ENCODE results near the gene PRKCH.

The PRKCH gene

DNA sequence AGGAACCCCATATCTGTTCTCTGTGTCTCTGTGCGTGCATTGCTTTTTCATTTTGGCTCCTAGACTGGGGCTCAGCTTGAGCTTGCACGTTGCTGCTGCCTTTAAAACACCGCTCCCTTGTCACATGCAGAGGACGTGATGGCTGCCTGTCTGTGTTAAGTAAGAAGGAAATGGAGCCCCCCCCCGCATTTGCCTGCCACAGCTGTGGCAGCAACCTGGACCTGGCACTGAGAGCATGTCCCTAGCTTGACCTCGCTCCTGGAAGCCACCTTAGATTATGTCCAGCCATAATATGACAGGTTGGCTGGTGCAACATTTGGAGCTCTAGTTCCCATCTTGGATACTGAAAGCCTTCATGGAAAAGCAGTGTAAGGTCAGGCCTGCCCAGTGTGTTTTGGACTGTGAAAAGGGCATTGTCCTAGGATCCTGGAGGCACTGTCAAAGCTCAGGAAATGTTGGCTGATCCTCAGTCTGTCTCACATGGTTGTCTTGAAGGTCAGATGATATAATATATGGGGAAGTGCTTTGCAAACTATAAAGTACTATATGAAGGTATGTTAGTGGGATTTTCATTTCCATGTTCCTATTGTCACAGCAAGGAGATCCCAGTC lies 73.8 kb downstream of the PRKCH start:
- no peak overlapping the region for H3K4me3 ChIP-seq (ENCODE audit: low read depth, low read length)
- TF ChIP-seq CTCF (IDR thresholded peaks at IDR 0.05; ENCODE audit: borderline replicate concordance, insufficient read depth, low read depth, low read length): no peak

DNA sequence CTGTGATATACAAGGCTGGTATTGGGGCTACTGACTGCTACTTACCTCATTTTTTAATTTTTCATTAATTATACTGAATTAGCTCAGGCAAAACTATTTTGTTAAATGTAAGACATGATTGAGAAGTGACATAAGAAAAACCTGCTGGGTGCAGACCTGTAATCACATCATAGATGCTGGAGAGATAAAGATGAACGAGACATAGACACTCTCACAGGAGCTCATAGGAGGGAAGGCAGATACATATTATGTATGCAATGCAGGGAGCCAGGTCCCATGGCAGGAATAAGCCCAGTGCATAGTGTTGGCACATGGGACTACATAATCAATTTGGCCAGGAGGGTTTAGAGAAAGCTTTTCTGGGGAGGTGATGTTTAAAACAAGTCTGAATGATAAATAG lies 74.9 kb downstream of the PRKCH start:
- no peak for TF ChIP-seq CTCF (IDR thresholded peaks at IDR 0.05; ENCODE audit: borderline replicate concordance, insufficient read depth, low read depth, low read length)
- H3K4me3 ChIP-seq (ENCODE audit: low read depth, low read length): no peak overlapping the region

DNA sequence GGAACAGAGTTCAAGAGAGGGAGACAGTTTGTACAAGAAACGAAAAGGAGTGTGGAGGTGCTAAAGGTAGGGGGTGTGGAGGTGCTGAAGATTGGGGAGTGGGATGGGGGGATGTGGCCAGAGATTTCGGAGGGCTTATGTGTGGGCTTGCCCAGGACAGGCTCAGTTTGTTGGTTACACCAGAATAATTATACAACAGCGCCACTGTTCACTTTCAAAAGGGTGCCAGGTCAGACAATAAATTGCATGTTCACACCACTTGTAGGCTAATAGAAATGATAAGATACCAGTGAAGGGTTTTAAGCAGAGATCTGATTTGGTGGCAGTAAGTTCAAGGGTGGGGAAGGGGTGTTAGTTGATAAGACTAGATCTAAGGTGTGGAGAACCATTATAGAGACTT lies 75.3 kb downstream of the PRKCH start:
- TF ChIP-seq CTCF (IDR thresholded peaks at IDR 0.05; ENCODE audit: borderline replicate concordance, insufficient read depth, low read depth, low read length): no peak
- no peak overlapping the region for H3K4me3 ChIP-seq (ENCODE audit: low read depth, low read length)

GRCh38 chr14:61397615-61398014 lies 76.2 kb downstream of the PRKCH start:
- no peak for TF ChIP-seq CTCF (IDR thresholded peaks at IDR 0.05; ENCODE audit: borderline replicate concordance, insufficient read depth, low read depth, low read length)

GRCh38 chr14:61398221-61398620 lies 76.8 kb downstream of the PRKCH start:
- no peak for TF ChIP-seq CTCF (IDR thresholded peaks at IDR 0.05; ENCODE audit: borderline replicate concordance, insufficient read depth, low read depth, low read length)

More at GRCh38 chr14:61397615-61398014, 76.2 kb downstream of the PRKCH start:
- H3K4me3 ChIP-seq (ENCODE audit: low read depth, low read length): no peak overlapping the region

GRCh38 chr14:61399365-61399764 lies 78.0 kb downstream of the PRKCH start:
- no peak overlapping the region for H3K4me3 ChIP-seq (ENCODE audit: low read depth, low read length)
- no peak for TF ChIP-seq CTCF (IDR thresholded peaks at IDR 0.05; ENCODE audit: borderline replicate concordance, insufficient read depth, low read depth, low read length)

More at GRCh38 chr14:61398221-61398620, 76.8 kb downstream of the PRKCH start:
- no peak overlapping the region for H3K4me3 ChIP-seq (ENCODE audit: low read depth, low read length)

DNA sequence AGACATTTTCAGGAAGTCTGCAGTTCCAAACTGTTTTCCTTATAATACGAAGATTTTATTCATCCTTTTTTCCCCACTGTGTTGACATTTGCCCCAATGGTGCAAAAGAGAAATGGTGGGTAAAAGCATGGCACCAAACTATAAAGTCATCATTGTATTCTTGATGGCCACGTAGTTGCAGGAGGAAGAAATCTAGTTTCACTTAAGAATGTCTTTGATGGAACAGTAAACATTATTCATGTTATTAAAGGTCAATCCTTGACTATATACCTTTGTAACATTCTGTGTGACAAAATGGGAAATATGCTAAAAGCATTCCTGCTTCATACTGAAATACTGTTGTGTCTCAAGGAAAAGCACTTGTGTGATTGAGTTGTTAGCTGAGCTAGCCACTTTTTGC lies 80.1 kb downstream of the PRKCH start:
- H3K4me3 ChIP-seq (ENCODE audit: low read depth, low read length): no peak overlapping the region
- TF ChIP-seq CTCF (IDR thresholded peaks at IDR 0.05; ENCODE audit: borderline replicate concordance, insufficient read depth, low read depth, low read length): no peak
